ENCODE results near the gene CDH26. TPM values are rescaled to one million over a fixed set of nuclear protein-coding genes. Genes with fewer than 3 reads are reported as not detected.

CDH26 gene
- total RNA-seq, 4 donors from 2014 or later = 0.27 to 0.41 (median 0.29) TPM; not detected in 1

DNA sequence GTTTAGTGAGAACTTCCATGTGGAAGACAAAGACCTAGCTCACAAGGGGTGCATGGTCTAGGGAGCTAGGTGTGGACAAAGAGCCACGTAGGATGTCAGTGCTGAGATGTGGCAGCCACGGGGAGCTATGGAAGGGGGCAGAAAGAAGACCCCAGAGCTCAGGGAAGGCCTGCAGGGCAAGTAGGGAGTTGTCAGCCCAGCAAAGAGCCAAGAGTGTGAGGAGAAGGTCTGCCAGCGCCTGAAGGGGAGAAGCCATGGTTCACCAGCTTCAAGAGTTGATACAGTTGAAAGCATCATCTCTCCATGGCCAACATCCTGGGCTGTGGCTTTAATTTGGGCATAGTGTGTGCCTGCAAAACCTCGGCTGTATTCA lies 95.6 kb downstream of the CDH26 start:
- Histone ChIP-seq H3K9me3 (no peaks in the 10 kb centered on the region), H3K4me1 (peaks cover 22% of the 10 kb centered on the region in 2 donors), H3K27me3 (no peaks in the 10 kb centered on the region), H3K36me3 (no peaks in the 10 kb centered on the region), H3K4me3 (no peak overlapping the region), H3K27ac (no peak overlapping the region)
- in situ Hi-C loops (cut with MboI; ENCODE audit: low sequenced_read_pairs in 4 of 4) = loop anchor here in 2 of 4 donors (10.0 to 25.0 kb wide), 4 partner anchors 109 to 1058 kb away; partner anchors contain the start of genes FAM217B (in 1 of the 2) and PPP1R3D (in 1 of the 2)
- DNase-seq (no peak), ATAC-seq (no peak)
- TF ChIP-seq POLR2A (IDR thresholded peaks at IDR 0.05) = no peak
- TF ChIP-seq, protein P1, sequence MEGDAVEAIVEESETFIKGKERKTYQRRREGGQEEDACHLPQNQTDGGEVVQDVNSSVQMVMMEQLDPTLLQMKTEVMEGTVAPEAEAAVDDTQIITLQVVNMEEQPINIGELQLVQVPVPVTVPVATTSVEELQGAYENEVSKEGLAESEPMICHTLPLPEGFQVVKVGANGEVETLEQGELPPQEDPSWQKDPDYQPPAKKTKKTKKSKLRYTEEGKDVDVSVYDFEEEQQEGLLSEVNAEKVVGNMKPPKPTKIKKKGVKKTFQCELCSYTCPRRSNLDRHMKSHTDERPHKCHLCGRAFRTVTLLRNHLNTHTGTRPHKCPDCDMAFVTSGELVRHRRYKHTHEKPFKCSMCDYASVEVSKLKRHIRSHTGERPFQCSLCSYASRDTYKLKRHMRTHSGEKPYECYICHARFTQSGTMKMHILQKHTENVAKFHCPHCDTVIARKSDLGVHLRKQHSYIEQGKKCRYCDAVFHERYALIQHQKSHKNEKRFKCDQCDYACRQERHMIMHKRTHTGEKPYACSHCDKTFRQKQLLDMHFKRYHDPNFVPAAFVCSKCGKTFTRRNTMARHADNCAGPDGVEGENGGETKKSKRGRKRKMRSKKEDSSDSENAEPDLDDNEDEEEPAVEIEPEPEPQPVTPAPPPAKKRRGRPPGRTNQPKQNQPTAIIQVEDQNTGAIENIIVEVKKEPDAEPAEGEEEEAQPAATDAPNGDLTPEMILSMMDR (IDR thresholded peaks at IDR 0.05 in 4 of 5, conservative IDR thresholded peaks at IDR 0.05 in 1 of 5) = no peak
- intact Hi-C loops (cut with DNase I; ENCODE audit: low total_unique reads) = loop anchor here (10.0 kb wide), 1 partner anchor 1211 kb away; no protein-coding TSS in a partner anchor

DNA sequence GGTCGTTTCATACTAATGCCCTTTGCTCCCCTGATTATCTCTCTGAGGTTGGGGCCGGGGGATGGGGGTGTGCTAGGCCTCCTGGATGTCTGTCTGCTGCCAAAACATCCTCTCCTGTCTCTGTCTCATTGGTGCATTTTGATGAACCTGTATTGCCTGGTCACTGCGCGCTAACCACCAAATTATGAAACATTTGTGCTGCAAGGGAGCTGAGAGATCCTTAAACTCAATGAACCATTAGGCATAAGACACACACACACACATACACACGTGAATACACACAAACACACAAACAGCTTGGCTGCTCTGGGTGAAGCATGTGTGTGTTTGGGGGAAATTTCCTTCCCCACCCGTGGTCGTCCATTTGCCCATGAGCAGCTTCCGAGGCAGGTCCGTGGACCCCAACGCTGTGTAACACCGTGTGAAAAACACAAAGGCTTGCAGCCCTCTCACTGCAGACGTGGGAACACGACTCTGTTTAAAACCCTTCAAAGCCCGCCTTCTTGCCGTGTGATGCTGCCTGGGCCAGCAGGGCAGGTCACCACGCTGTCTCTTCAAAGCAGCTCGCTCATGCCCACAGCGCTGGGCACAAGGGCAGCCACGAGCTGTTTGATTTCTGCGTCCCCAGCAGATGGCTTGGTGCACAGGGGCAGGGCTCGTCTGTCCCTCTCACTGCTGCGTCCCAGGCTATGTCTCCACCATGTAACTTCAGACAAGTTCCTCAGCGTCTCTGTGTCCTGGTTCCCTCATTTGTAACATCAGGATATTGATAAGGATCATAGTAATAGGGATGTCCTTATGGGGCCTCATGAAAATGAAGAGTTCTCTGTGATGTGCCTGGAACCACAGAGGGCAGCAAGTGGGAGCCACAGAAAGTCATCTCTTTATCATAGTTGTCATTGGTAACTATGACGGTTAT lies 96.8 kb downstream of the CDH26 start:
- no peak for ATAC-seq
- in situ Hi-C loops (cut with MboI; ENCODE audit: low sequenced_read_pairs in 4 of 4) = loop anchor here in 2 of 4 donors (10.0 to 25.0 kb wide), 4 partner anchors 110 to 1057 kb away; partner anchors contain the start of genes FAM217B (in 1 of the 2) and PPP1R3D (in 1 of the 2)
- no peak overlapping the region for H3K4me3 ChIP-seq

GRCh38 chr20:60055740-60056139 lies 97.5 kb downstream of the CDH26 start:
- no peak overlapping the region for H3K27ac ChIP-seq
- no peaks in the 10 kb centered on the region for H3K9me3 ChIP-seq
- no peak for ATAC-seq
- H3K36me3 ChIP-seq = no peaks in the 10 kb centered on the region
- TF ChIP-seq, protein P1 (IDR thresholded peaks at IDR 0.05 in 4 of 5, conservative IDR thresholded peaks at IDR 0.05 in 1 of 5) = no peak
- TF ChIP-seq POLR2A (IDR thresholded peaks at IDR 0.05) = no peak
- no peaks in the 10 kb centered on the region for H3K27me3 ChIP-seq
- H3K4me1 ChIP-seq = peaks cover 34 to 40% of the 10 kb centered on the region in 2 donors
- peak in 1 of 2 donors; percentile 39 for DNase-seq
- H3K4me3 ChIP-seq = no peak overlapping the region
- in situ Hi-C loops (cut with MboI; ENCODE audit: low sequenced_read_pairs in 4 of 4) (loop anchor here in 2 of 4 donors (10.0 to 25.0 kb wide), 4 partner anchors 111 to 1057 kb away; partner anchors contain the start of genes FAM217B (in 1 of the 2) and PPP1R3D (in 1 of the 2)), intact Hi-C loops (cut with DNase I; ENCODE audit: low total_unique reads) (loop anchor here (5.0 to 10.0 kb wide), 5 partner anchors 62 to 1842 kb away; no protein-coding TSS in a partner anchor)

More for the DNA sequence above, 96.8 kb downstream of the CDH26 start:
- H3K27ac ChIP-seq = no peak overlapping the region
- H3K9me3 ChIP-seq = no peaks in the 10 kb centered on the region
- no peaks in the 10 kb centered on the region for H3K27me3 ChIP-seq
- intact Hi-C loops (cut with DNase I; ENCODE audit: low total_unique reads) = loop anchor here (5.0 to 10.0 kb wide), 5 partner anchors 62 to 1842 kb away; no protein-coding TSS in a partner anchor
- TF ChIP-seq POLR2A (IDR thresholded peaks at IDR 0.05) = no peak
- TF ChIP-seq, protein P1 (IDR thresholded peaks at IDR 0.05 in 4 of 5, conservative IDR thresholded peaks at IDR 0.05 in 1 of 5) = no peak
- H3K36me3 ChIP-seq = no peaks in the 10 kb centered on the region
- peaks cover 29 to 32% of the 10 kb centered on the region in 2 donors for H3K4me1 ChIP-seq
- DNase-seq = no peak

GRCh38 chr20:60056407-60057122 lies 98.3 kb downstream of the CDH26 start:
- no peaks in the 10 kb centered on the region for H3K9me3 ChIP-seq
- no peak overlapping the region for H3K4me3 ChIP-seq
- intact Hi-C loops (cut with DNase I; ENCODE audit: low total_unique reads) (loop anchor here (5.0 to 10.0 kb wide), 5 partner anchors 61 to 1841 kb away; no protein-coding TSS in a partner anchor), in situ Hi-C loops (cut with MboI; ENCODE audit: low sequenced_read_pairs in 4 of 4) (loop anchor here in 2 of 4 donors (10.0 to 25.0 kb wide), 4 partner anchors 112 to 1056 kb away; partner anchors contain the start of genes FAM217B (in 1 of the 2) and PPP1R3D (in 1 of the 2))
- H3K27ac ChIP-seq = no peak overlapping the region
- ATAC-seq (no peak), DNase-seq (no peak)
- H3K4me1 ChIP-seq = peaks cover 41 to 48% of the 10 kb centered on the region in 2 donors
- H3K36me3 ChIP-seq = no peaks in the 10 kb centered on the region
- TF ChIP-seq POLR2A (IDR thresholded peaks at IDR 0.05) = no peak
- TF ChIP-seq, protein P1 (IDR thresholded peaks at IDR 0.05 in 4 of 5, conservative IDR thresholded peaks at IDR 0.05 in 1 of 5) = no peak
- H3K27me3 ChIP-seq = no peaks in the 10 kb centered on the region
